ENCODE results near the gene PRDM13. TPM values are rescaled to one million over a fixed set of nuclear protein-coding genes. Genes with fewer than 3 reads are reported as not detected.

The PRDM13 gene
- polyA plus RNA-seq, 1 experiment = not detected

DNA sequence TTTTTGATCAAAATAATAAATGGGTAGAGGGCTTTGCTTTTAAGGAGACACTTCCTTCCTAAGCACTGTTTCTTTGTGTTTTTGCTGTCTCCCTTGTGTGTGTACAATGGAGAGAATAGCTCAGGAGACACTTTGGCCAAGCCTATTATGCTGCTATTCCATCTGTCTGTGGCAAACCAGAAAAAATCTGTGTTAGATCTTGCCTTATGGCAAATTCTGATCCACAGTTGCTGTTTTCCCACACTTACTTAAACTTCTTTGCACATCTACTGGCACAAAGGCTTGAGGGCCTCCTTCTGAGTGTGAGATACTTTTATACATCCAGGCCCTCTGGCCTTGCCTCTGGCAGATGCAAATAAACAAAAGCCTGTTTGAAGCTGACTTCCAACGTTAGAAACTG is 53.6 kb downstream of the PRDM13 start:
- TF ChIP-seq, protein P1, sequence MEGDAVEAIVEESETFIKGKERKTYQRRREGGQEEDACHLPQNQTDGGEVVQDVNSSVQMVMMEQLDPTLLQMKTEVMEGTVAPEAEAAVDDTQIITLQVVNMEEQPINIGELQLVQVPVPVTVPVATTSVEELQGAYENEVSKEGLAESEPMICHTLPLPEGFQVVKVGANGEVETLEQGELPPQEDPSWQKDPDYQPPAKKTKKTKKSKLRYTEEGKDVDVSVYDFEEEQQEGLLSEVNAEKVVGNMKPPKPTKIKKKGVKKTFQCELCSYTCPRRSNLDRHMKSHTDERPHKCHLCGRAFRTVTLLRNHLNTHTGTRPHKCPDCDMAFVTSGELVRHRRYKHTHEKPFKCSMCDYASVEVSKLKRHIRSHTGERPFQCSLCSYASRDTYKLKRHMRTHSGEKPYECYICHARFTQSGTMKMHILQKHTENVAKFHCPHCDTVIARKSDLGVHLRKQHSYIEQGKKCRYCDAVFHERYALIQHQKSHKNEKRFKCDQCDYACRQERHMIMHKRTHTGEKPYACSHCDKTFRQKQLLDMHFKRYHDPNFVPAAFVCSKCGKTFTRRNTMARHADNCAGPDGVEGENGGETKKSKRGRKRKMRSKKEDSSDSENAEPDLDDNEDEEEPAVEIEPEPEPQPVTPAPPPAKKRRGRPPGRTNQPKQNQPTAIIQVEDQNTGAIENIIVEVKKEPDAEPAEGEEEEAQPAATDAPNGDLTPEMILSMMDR (IDR thresholded peaks at IDR 0.05; ENCODE audit: low read depth, low read length) = no peak
- Histone ChIP-seq H3K9me3 (ENCODE audit: control insufficient read depth, insufficient read depth, low read length) (no peaks in the 10 kb centered on the region), H3K27me3 (ENCODE audit: control insufficient read depth, insufficient read depth, low read length) (peaks cover 2% of the 10 kb centered on the region), H3K4me3 (ENCODE audit: low read depth, low read length) (no peak overlapping the region), H3K27ac (ENCODE audit: low read depth, low read length) (no peak overlapping the region)
- ChIA-PET POLR2A (no interaction called here), CTCF (no interaction called here)
- no peak for DNase-seq (ENCODE audit: low read depth, low spot score)

GRCh38 chr6:99661870-99662269 is 55.2 kb downstream of the PRDM13 start:
- TF ChIP-seq, protein P1 (IDR thresholded peaks at IDR 0.05; ENCODE audit: low read depth, low read length) = no peak
- no peak for DNase-seq (ENCODE audit: low read depth, low spot score)
- H3K27me3 ChIP-seq (ENCODE audit: control insufficient read depth, insufficient read depth, low read length) = peaks cover 2% of the 10 kb centered on the region
- no peak overlapping the region for H3K27ac ChIP-seq (ENCODE audit: low read depth, low read length)
- H3K4me3 ChIP-seq (ENCODE audit: low read depth, low read length) = no peak overlapping the region
- CTCF ChIA-PET = no interaction called here
- no peaks in the 10 kb centered on the region for H3K9me3 ChIP-seq (ENCODE audit: control insufficient read depth, insufficient read depth, low read length)
- POLR2A ChIA-PET = no interaction called here

GRCh38 chr6:99662616-99663015 is 56.0 kb downstream of the PRDM13 start:
- ChIA-PET CTCF (no interaction called here), POLR2A (no interaction called here)
- Histone ChIP-seq H3K27me3 (ENCODE audit: control insufficient read depth, insufficient read depth, low read length) (peaks cover 2% of the 10 kb centered on the region), H3K27ac (ENCODE audit: low read depth, low read length) (no peak overlapping the region), H3K9me3 (ENCODE audit: control insufficient read depth, insufficient read depth, low read length) (no peaks in the 10 kb centered on the region), H3K4me3 (ENCODE audit: low read depth, low read length) (no peak overlapping the region)
- TF ChIP-seq, protein P1 (IDR thresholded peaks at IDR 0.05; ENCODE audit: low read depth, low read length) = no peak
- DNase-seq (ENCODE audit: low read depth, low spot score) = no peak

Small RNAs within 50 kb of the gene (small RNA-seq; reads per million reads assigned to genes)
- not detected for gene RF00019 (ENCODE audit: insufficient read length, low read depth)

Other genes with a start within 250 kb of the PRDM13 start
- gene COQ3, start 212.6 kb upstream of the PRDM13 start, polyA plus RNA-seq (2011; rRNA removed) = 8.5 and 11.0 TPM in 2 replicates
- 53.6 TPM in 2 replicates for gene PNISR, start 181.5 kb upstream of the PRDM13 start, polyA plus RNA-seq (2011; rRNA removed)
- 10.0 and 12.7 TPM in 2 replicates for gene USP45, start 91.4 kb upstream of the PRDM13 start, polyA plus RNA-seq (2011; rRNA removed)
- 54.9 and 68.4 TPM in 2 replicates for gene CCNC, start 38.2 kb upstream of the PRDM13 start, polyA plus RNA-seq (2011; rRNA removed)

All from AG04450 (cell line).